Fibroblast of skin of right biceps (primary cell): ENCODE data around the gene POFUT2.
A peak's percentile ranks its signal among the peaks of the same experiment; 100 is the strongest.

ENCODE experiments used
- DNase-seq: peaks from one replicate; pipeline ENCODE4 v3.0.0-alpha.2; 2013

Gene POFUT2

DNA sequence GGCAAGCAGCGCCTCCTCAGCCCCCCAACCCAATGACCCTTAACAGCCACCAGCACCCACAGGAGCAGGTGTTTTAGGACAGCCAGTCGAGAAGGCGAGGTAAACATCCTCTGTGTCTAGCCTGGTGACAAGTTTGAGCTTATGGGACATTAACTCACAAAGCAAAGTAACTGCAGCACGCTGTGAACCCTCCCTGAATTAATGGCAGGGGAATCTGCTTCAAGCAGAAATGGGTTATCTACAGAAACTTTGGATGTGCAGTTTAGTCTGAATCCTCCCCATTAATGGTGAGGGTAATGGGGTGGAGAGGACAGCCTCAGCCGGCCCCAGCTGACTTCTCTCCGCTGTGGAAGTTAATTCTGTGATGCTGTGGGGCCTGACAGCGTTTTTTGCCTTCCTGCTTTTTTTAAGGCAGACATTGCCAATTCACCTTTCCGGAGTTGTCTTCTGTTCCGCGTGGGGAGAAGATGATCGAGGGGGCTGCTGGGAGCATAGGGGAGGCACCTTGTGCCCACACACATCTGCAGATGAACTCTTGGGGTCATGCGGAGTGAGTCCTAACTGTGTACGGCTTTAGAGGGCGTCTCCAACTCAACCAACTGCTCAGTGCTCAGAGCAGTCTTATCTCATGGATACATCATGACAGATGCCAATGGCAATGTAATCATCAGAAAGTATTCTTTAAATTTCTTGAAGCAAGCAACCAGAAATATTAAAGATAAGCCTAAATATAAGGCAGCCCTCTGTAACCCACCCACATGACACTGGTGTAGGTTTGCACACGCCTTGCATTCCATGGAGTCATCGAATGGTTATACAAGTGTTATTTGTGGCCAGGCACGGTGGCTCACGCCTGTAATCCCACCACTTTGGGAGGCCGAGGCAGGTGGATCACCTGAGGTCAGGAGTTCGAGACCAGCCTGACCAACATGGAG is 41.0 kb downstream of the POFUT2 start:
- DNase-seq = no peak

DNA sequence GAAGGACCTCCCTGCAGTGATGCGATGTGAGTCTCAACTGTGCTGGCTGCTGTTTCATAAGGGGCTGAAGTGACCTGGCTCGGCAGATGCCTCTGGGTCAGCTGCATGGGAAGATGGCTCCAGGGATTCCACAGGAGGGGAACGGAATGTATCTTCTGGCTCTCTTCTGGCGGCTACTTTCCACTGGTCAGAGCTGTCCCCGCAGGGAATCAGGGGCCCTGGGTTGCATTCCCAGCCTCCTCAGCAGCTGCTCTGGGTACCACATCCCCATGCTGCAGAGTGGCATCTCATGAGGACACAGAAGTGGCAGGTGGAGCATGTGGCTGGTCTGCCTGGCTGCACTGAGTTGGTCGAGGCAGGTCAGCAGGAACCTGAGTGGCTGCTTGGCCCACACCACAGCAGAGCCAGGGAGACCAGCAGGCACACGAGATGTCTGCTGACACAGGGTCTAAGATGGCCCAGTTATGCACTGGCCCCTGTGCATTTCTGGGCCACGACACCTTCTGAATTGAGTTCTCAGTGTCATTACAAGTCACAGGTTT is 42.8 kb downstream of the POFUT2 start:
- DNase-seq = no peak

DNA sequence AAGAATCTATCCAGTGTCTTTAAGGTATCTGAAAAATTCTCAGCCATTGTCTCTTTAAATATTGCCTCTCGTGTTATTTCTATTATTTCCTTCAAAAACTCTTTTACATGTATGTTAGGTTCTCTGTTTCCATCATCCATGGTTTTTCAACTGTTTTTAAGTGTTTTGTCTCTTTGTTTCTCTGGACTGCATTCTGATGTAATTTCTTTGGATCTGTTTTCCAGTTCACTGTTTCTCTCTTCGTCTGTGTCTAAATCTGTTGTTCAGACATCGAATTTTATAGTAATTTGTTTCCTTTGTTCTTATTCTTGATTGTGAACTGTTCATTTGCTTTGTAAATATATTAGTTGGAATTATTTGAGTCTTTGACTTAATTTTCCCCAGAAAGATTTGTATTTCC is 44.1 kb downstream of the POFUT2 start:
- DNase-seq = no peak

DNA sequence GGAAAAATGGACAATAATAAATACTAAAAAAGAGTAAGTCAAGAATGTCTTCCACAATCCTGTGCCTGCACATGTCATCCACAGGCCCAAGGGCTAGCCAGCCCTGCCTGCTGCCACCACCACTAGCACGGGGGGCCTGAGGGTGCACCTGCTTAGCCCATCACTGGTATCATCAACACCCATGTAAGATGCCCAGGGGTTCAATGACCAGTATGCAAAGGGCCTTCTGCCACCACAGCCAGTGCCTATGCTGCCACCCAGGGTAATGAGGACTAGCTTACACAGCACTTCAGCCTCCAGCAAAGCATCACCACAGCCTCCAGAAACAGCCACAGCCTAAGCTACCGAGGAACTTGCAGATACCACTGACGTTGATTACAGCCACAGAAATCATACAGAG is 46.3 kb downstream of the POFUT2 start:
- no peak for DNase-seq

DNA sequence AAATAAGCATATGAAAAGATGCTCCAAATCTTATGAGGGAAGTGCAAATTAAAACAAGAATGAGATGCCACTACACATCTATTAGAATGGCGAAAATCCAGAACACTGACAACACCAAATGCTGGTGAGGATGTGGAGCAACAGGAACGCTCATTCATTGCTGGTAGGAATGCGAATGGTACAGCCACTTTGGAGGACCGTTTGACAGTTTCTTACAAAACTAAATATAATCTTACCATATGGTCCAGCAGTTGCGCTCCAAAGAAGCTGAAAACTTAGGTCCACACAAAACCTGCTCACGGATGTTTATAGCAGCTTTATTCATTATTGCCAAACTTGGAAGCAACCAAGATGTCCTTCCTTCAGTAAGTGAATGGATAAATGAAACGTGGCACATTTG is 50.3 kb downstream of the POFUT2 start:
- no peak for DNase-seq

DNA sequence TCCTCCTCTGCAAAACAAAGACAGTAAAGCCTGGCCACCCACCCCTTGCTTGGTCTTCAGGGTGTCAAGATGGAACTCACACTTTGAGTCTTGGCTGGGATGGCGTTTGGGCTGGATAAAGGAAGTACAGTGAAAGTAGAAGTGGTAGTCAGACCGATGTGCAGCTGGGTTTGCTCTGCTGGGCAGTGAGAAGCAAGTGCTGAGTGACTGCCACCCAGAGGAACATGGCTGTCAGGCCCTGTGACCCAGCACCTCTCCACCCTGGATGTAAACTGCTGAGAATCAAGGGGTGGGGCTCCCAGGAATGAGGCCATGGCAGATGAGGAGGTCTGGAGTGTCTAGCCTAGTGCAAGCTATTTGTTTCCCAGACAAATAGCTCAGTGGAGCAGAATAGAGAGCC is 51.2 kb downstream of the POFUT2 start:
- DNase-seq = no peak

DNA sequence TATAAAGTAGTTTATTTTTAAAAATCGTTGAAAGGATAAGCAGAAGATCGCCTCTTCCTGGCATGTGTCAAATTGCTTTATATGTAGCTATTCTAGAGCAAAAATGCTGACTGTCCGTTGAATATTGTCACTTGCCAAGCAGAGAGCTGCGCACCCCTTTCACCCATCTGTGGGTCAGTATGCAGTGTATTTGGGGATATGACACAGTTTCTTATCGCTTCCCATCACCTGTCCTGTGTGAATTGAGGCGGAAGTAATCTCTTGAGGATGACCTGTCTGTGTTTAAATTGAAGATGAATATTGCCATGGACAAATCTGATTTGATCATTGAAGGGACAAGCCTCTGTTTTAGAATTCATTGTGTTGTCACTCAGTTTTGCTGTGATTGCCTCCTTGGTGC is 52.2 kb downstream of the POFUT2 start:
- no peak for DNase-seq

DNA sequence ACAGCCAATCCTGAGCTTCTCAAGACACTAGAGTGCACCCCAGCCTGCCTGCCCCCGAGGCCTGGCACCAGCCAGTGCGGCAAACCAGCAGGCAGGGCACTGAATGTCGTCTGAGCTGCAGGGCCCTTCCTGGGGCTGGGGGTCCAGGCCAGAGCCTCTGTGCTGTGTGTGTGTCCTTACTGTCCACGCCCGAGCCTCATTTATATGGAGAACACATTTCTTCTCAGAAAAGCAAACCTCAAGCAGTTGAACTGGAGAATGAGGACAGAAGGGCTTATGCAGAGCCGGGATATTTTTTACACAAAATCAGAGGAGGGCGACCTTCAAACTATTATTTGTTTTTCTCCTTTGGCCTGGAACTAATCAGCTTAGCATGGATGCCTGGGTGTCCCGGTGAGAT is 52.7 kb downstream of the POFUT2 start:
- DNase-seq = no peak

DNA sequence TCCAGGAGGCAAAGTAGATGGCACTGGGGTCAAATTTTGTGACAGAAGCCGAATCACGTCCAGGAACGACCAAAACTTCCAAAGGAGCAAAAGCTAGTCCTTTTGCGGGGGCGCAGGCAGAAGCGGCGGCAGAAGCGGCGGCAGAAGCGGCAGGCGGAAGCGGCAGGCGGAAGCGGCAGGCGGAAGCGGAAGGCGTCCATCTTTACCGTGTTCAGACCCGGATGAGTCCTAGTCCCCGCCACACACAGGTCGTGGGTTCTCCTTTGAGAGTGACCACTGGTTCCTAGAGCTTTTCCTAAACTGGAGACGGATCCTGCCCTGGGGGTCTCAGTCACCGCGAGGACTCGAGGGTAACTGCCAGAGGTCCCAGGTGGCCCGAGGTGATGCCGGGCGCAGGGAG is 53.6 kb downstream of the POFUT2 start:
- DNase-seq = no peak

DNA sequence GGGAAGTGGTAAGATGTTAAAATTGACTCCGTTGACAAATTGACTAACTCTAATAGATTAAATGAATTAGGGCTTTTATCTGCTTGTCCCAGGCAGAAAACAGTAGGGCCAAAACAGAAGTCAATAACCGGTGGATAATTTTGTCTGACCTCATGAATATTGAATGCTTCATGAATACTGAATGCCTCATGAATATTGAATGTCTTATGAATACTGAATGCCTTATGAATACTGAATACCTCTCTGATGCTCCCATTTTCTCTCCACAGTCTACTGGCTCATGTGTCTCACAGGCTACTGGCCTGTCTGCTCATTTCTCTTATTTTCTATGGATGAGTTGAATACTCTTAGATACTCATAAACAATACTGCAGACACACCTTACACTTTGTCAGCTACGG is 56.0 kb downstream of the POFUT2 start:
- no peak for DNase-seq

DNA sequence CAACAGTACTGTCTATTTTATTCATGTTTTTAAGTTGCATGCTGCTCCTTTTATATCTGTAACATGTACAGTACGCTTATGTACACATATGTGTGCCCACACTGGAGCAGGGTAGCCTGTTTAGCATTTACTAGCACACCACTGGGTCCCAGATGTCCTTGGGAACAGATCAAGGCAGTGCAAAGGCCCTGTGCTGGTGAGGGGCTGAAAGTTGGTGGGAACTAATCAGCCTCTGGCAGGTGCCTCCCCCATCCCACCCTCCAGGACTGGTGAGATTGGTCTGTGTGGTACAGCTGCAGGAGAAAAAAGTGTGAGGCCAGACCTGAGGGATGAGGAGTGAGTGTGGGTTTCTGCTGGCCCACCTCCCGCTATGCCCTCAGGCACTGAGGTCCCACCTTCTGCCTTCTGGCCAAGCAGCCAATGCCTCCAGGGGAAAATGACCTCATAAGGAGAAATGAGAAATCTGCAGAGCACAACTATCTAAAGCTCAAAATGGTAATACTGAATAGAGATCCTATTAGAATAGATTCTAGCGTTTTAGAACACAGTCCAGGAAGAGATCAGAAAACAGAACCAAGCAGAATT is 58.9 kb downstream of the POFUT2 start:
- no peak for DNase-seq

DNA sequence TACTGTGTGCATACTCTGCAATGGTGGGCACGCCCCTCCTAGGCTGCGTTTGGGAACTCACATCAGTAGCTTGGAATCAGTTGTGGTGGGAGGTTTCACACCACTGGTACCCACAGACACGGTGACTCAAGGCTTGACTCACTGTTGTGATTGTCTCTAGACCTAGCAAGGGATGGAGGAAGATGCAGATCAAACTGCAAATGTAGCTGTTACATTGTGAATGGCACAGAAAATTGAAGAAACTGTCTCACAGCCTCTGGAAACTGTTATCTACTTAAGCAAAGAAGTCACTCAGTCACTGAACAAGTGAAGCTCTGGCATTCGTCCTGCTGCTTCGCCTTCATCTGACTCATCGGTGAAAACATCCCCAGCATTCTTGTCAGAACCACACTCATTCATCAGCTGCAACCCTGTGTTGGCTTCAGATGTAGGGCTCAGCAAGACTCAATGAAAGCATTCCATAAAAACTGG is 59.5 kb downstream of the POFUT2 start:
- peak; percentile 99 for DNase-seq

DNA sequence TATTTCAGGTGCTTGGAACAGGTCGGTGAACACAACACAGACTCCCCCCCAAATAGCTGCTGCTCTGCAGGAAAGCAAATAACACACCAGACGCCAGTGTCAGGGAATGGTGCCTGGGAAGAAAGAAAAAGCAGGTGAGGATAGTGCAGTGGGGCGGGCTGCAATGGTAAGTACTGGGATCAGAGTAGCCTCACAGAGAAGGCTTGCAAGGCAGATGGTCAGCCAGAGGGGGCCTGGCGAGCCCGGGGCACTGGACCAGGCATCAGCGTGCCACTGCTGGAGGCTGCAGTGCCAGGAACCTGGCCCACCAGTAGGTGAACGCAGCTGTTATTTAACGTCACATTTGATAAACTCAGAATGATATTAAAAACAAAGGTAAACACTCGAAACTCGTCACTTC is 60.0 kb downstream of the POFUT2 start:
- DNase-seq = no peak

DNA sequence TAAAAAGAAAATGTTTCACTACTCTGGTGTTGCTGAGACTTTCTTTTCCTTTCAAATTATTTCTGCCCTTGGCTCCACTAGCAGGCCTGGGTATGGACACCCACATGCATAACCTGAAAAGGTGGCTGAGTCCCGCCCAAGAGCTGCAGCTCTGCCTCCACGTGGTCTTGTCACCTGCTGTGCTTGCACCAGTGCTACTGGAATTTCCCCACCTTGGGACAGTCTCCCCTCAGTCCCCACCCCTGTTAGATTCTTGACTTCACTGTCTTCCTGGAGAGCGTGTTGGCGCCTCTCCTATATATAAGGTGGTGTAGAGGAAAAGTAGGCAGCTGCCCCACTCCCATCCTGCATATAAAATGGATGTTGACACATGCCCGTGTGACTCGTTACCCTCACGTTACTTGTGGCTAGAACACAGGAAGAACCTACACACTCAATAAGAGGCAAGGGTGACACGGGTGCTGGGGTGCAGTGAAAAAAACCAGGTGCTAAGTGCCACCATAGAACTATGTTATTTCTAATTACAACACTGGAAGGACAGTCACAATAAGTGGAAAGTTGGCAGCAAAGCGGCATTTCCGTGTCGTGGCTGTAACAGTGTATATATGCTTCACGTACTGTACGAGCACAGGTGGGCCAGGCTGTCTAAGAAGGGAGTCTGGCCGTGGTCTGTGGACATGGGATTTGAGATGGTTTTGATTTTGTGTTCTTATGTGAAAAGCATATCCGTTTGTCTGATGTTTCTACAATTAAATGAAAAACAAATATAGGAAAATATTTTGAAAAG is 61.0 kb downstream of the POFUT2 start:
- peak; percentile 37 for DNase-seq

DNA sequence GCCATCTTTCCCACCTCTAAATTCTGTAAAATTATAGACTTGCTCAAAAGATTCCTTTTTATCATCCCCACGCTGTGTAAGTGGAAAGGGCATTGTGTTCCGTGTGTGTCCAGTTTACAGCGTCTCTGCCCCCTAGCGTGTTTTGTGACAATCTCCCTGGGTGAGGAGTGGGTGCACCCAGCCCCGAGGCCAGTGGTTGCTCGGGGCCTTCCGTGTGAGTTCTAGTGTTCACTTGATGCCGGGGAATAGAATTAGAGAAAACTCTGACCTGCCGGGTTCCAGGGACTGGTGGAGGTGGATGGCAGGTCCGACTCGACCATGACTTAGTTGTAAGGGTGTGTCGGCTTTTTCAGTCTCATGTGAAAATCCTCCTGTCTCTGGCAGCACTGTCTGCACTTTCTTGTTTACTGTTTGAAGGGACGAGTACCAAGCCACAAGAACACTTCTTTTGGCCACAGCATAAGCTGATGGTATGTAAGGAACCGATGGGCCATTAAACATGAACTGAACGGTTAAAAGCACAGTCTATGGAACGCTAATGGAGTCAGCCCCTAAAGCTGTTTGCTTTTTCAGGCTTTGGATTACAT is 61.9 kb downstream of the POFUT2 start:
- DNase-seq = no peak

DNA sequence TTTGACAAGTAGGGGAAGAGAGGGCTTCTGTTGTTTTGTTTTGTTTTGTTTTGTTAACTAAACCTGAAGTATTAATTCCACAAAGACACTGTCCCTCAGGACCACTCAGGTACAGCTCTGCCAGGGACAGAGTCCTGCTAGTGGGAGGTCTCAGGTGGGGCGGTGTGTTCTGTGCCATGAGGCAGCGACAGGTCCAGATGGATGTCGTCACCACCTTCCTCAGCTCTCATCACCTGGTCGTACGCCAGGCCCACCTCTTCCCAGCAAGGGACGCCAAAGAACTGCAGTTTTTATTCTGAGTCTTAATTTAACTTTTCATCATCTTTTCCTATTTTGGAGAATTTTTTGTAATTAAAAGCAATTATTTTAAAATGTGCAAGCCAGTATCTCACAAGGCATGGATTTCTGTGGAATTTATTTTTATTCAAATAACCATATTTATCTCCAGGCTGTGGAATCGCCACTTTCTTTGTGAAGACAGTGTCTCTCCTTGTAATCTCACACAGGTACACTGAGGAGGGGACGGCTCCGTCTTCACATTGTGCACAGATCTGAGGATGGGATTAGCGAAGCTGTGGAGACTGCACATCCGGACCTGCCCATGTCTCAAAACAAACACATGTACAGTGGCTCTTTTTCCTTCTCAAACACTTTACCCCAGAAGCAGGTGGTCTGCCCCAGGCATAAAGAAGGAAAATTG is 62.5 kb downstream of the POFUT2 start:
- DNase-seq = no peak

DNA sequence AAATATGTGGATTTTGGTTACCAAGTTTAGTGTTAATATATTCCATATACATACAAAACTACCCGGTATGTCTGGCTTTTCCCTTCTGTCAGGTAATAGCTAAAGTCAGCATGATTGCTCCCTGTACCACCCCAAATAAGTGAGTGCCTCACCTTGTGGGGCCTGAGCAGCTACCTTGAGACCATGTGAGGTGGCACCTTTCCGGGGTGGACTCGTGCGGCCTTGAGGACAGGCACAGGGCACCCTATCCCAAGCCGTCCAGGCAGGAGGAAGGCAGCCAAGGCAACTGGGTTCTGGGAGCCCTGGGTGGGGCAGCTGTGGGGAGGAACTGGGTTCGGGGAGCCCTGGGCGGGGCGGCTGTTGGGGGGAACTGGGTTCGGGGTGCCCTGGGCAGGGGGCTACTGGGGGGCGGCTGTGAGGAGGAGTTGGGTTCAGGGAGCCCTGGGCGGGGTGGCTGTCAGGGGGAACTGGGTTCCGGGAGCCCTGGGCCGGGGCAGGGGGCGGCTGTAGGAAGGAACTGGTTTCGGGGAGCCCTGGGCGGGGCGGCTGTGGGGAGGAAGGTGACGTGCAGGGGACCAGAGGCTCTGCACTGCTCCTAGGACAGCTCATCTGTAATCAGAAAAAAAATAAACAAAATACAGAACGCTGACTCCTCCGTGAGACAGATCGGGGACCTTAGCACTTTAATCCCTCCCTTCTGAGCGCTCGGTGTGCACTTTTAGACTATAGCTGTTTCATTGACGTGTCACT is 63.3 kb downstream of the POFUT2 start:
- peak; percentile 10 for DNase-seq

DNA sequence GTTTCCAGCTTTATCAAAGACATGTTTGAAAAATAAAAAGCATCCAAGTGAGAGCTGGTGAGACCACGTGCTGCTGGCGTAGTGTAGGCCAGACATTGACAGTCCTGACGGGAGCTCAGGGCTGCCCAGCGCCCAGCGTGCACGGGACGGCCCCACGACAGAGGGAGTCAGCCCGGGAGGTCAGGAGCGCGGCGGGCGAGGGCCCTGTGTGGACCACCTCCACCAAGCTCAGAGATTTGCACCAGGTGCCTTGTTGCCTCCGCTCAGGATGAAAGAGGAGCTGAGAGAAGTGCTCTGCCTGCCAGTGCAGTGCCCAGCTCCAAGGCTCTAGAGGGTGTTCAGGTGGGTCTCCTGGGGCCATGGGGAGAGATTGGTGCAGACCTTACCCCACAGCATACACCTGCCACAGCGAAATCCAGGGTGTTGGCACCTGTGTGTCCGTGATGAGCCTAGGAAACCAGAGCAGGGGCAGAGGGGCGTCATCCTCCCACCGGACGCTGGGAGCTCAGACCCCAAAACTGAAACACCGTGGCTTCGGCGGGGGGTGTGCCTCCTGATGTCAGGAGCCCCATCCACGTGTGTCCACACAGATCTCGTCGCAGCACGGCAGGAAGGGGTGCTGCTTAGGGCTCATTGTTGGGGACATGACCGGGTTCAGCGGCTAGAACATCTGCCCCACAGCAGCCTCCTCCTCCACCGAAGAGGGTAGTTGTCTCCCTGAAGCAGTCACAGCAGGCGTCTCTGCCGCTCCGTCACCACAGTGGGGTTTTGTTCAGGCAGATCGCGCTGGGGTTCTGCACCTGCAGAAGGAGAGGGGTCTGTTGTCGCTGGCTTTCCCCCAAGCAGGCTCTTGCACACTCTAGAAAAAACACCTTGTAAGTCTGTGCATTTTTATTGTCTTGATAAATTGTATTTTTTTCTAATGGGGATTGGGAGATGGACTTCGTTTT is 64.2 kb downstream of the POFUT2 start:
- DNase-seq = no peak

DNA sequence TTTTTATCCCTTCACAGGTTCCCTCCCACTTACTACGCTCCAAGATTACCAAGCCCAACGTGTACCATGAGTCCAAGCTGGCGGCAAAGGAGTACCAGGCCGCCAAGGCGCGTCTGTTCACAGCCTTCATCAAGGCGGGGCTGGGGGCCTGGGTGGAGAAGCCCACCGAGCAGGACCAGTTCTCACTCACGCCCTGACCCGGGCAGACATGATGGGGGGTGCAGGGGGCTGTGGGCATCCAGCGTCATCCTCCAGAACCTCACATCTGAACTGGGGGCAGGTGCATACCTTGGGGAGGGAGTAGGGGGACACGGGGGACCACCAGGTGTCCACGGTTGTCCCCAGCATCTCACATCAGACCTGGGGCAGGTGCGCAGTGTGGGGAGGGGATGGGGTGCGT is 65.7 kb downstream of the POFUT2 start:
- DNase-seq = no peak
